ENCODE measurements around the gene B3GAT1.

- TF ChIP-seq CTCF (IDR thresholded peaks at IDR 0.05; ENCODE audit: low read depth, low read length, poor library complexity, severe bottlenecking) (no peak), EZH2phosphoT487 (IDR thresholded peaks at IDR 0.05; ENCODE audit: borderline replicate concordance, low read length) (no peak)
Measured at GRCh38 chr11:134391656-134392055, 20.4 kb downstream of the B3GAT1 start.

All from DOHH2 (cell line).